AG10803 (cell line): ENCODE measurements around the gene CRAT.
A peak's percentile ranks its signal among the peaks of the same experiment; 100 is the strongest.

Experiments used
- DNase-seq: peaks from one replicate; pipeline ENCODE4 v3.0.0; 2010; ENCODE audit warnings: low read depth
- H3K4me3 ChIP-seq: 2 replicates; pipeline ENCODE4 v1.5.1; 2011; ENCODE audit warnings: mild to moderate bottlenecking, low read length, control low read depth
- TF ChIP-seq, protein P1 (sequence below): conservative IDR thresholded peaks from 2 replicates; pipeline ENCODE4 v1.5.1; 2011; ENCODE audit warnings: mild to moderate bottlenecking, low read length, control low read depth, inconsistent platforms

The CRAT gene

DNA sequence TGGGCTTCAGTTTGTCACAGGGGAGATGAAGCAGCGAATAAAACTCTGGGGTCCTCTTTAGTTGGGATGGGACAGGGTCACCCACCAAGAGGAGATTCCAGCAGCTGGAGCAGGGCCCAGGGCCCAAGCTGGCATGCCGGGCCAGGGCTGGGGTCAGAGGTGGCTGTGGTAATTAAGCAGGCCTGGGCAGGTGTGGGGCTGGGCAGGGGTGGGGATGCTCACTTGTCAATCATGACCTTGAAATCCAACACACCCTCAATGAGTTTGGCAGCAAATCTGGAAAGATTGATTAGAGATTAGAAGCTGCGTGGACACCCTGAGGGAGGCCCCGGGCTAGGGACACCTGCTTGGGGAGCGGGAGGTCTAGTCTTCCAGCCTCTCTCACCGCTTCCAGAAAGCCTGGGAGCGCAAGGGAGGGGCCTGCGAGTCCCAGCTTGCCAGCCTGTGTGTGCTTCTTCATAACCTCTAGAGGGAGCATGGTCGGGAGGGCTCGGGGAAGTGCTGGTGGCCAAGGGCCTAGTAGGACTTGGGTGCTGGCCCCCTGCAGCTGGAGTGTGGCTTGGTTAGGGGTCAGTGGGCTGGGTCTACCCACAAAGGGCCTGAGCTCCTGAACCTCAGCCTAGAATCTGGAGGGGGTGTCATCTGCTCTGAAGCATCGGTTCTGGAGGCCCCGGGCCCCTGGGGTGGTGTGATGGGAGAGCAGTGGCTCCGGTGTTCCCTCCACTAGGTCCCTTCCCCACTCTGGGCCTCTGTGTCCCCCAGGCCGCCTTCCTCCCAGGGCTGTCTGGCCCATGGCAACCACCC is 7.6 kb downstream of the CRAT start:
- peak; percentile 55 for DNase-seq

DNA sequence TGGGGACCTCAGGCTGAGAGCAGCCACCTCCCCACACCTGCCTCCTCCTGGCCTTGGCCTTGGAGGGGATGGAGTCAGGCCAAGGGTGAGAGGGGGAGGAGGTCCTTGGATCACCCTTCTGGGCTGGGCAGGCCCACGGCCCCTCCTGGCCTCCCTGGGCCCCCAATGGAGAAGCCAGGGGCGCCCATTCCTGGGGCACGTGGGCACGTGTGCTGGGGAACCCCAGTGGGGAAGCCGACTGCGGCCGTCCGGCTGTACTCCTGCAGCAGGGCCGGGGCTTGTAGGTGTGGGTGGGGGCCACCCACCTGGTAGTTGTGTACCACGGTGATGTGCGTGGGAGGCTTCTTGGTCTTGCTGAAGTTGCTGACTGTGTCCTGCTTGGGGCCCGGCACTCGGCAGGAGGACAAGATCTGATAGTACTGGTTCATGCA is 8.5 kb downstream of the CRAT start:
- TF ChIP-seq, protein P1, sequence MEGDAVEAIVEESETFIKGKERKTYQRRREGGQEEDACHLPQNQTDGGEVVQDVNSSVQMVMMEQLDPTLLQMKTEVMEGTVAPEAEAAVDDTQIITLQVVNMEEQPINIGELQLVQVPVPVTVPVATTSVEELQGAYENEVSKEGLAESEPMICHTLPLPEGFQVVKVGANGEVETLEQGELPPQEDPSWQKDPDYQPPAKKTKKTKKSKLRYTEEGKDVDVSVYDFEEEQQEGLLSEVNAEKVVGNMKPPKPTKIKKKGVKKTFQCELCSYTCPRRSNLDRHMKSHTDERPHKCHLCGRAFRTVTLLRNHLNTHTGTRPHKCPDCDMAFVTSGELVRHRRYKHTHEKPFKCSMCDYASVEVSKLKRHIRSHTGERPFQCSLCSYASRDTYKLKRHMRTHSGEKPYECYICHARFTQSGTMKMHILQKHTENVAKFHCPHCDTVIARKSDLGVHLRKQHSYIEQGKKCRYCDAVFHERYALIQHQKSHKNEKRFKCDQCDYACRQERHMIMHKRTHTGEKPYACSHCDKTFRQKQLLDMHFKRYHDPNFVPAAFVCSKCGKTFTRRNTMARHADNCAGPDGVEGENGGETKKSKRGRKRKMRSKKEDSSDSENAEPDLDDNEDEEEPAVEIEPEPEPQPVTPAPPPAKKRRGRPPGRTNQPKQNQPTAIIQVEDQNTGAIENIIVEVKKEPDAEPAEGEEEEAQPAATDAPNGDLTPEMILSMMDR, result no peak
- no peak for DNase-seq
- no peak overlapping the region for H3K4me3 ChIP-seq

More for the DNA sequence above, 7.6 kb downstream of the CRAT start:
- TF ChIP-seq, protein P1, result peak; percentile 65
- H3K4me3 ChIP-seq, result no peak overlapping the region

DNA sequence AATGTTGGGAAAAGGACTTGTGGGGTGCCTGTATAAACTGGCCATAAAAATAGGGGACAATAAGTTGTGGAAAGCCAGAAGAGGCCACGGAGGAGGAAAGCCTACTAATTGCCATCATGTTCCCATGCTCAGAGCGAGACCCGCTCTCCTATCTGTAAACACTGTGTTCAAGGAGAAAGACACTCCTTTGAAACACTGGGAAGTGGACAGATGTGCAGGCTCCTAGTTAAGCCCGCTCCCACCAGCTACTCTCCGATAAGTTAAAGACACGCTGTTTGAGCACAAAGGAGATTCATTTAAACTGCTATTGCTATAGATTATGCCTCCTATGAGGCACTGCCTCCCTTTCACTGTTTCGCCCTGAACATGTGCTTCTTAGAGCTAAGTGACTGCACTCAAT is 9.3 kb downstream of the CRAT start:
- TF ChIP-seq, protein P1, result no peak
- no peak for DNase-seq
- H3K4me3 ChIP-seq, result no peak overlapping the region

DNA sequence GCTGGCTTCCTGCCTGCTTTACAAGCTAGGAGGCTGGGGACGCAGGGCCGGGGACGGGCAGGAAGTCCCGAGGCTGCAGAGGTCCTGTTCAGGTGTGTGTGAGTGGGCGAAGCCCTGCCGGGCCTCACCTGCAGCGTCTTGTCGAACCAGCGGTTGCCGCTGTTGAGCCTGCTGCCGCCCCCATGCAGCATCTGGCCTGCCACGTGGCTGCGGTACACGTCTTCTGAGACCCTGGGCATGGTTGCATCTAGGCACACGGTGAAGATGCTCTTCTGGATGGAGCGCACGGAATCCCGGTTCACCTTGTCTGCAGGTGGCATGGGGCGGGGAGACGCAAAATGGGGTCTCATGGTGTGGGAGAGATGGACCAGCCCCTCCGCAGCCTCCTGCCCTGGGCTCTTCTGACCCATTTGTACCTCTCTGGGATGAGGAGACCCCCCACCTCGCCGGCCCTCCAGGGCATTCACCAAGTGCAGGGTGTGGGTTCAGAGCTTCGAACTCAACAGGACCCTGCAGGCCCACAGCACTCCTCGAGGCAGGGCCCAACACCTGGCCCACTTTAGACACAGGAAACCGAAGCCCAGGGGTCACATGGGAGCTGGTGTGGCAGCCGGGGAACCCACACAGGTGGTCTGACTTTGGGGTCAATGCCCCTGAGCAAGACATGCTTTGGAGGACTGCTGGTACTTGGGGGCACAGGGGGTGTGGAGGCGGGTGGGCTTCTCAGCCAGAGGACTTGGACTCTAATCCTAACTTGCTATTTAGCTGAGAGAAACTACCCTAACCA is 10.0 kb downstream of the CRAT start:
- DNase-seq, result no peak
- TF ChIP-seq, protein P1, result no peak
- no peak overlapping the region for H3K4me3 ChIP-seq

DNA sequence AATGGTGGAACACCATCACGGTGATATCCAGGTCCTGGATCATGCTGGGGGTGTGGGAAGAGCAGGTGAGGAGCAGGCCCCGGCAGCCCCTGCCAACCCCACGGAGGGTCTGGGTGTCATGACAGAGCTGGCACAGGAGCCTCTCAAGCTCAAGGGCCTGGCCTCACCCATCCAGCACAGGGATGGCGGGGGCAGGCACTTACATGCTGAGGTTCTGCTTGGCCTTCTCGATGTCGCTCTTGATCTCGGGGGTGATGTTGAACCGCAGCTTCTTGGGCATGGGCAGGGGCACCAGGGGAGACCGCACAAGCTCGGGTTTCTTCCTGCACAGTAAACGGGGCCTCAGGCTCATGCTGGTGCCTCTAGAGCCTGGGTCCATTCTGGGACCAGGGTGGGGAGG is 12.3 kb downstream of the CRAT start:
- TF ChIP-seq, protein P1, result no peak
- no peak for DNase-seq

DNA sequence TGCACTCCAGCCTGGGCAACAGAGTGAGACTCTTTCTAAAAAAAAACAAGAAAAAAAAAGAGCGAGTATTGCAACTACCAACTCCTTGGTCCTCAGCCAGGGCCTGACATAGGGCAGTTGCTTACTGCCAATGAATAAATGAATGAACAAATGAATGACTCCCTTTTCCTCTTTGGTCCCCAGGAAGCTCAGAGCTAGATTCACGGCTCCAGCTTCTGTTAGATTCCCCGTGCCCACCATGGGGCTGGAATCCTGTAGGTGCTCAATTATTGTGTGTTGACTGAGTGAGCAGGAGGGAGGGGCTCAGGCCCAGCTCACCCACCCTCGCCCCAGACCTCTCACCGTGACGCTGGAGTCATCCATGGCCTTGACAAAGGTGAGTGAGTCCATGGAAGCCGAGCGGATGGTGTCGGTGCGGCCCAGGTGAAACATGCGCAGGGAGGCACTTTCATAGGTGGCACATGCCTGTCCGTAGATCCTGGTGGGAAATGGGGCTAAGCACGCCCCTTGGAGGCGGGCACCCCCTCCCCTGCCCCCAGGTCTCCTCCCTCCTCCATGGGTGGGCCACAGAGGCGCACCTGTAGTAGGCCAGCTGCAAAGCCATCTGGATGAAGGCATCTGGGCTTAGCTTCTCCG is 12.8 kb downstream of the CRAT start:
- TF ChIP-seq, protein P1, result no peak
- DNase-seq, result no peak
- no peak overlapping the region for H3K4me3 ChIP-seq

More for the DNA sequence above, 12.3 kb downstream of the CRAT start:
- H3K4me3 ChIP-seq, result no peak overlapping the region
